HEK293 (cell line): ENCODE measurements around the gene ZC3H12C.

Experiments used
- CTCF ChIA-PET: fragments of 350-600 bp; formaldehyde crosslinking; extraction: SDS; loops from one replicate; lab custom pipeline; 2021; ENCODE audit warnings: antibody characterized with exemption; lab: Yijun Ruan, JAX
- POLR2A ChIA-PET: fragments of 300-600 bp; formaldehyde crosslinking; extraction: SDS; loops from one replicate; lab custom pipeline; 2020; ENCODE audit warnings: antibody characterized with exemption, inconsistent platforms; lab: Yijun Ruan, JAX
- H3K27ac ChIP-seq: fragments of 200-500 bp; sonication (Bioruptor generic); 2 replicates; pipeline ENCODE4 v1.5.1; 2014; ENCODE audit warnings: low read depth, low read length, control low read depth, inconsistent platforms; ENCODE audit errors: extremely low read depth
- H3K36me3 ChIP-seq, 2 experiments: fragments of 200-500 bp in 1 of 2; sonication (Bioruptor generic) in 1 of 2; 1 replicate in 1 of 2; 2 replicates in 1 of 2; pipeline ENCODE4 v1.5.1; 2014 to 2017; ENCODE audit warnings: inconsistent platforms in 2 of 2, low read length in 2 of 2; ENCODE audit not compliant: control insufficient read depth in 2 of 2, insufficient read depth in 1 of 2
- H3K4me1 ChIP-seq: fragments of 200-500 bp; sonication (Bioruptor generic); 2 replicates; pipeline ENCODE4 v1.5.1; 2014; ENCODE audit warnings: mild to moderate bottlenecking, low read length, inconsistent platforms; ENCODE audit not compliant: control insufficient read depth, insufficient read depth
- H3K4me3 ChIP-seq: 2 replicates; pipeline ENCODE4 v1.5.1; 2011; ENCODE audit warnings: low read depth, mild to moderate bottlenecking, control low read depth, low read length, moderate library complexity
- H3K9me3 ChIP-seq: fragments of 200-500 bp; sonication (Bioruptor generic); 2 replicates; pipeline ENCODE4 v1.5.1; 2014; ENCODE audit warnings: low read depth, low read length, inconsistent platforms; ENCODE audit not compliant: control insufficient read depth, insufficient read depth
- HOXC10 ChIP-seq: sonication (generic); formaldehyde crosslinking; IDR thresholded peaks from 2 replicates; pipeline ENCODE4 v1.8.1; 2023; ENCODE audit warnings: mild to moderate bottlenecking, missing genetic modification reagents
- IKZF3 ChIP-seq: fragments of 450-650 bp; IDR thresholded peaks from 2 replicates; pipeline ENCODE4 v1.5.0; 2018; ENCODE audit warnings: missing biosample characterization, mild to moderate bottlenecking, missing genetic modification characterization, moderate library complexity
- REST ChIP-seq: fragments of 450-650 bp; formaldehyde crosslinking; IDR thresholded peaks from 2 replicates; pipeline ENCODE4 v1.5.1; 2016; ENCODE audit warnings: missing biosample characterization, missing genetic modification characterization
- TCF7L2 ChIP-seq: IDR thresholded peaks from 2 replicates; pipeline ENCODE4 v1.6.1; 2011; ENCODE audit warnings: low read depth, mild to moderate bottlenecking, inconsistent platforms, low read length, moderate library complexity, borderline replicate concordance
- ZNF10 ChIP-seq: fragments of 450-650 bp; formaldehyde crosslinking; IDR thresholded peaks from 2 replicates; pipeline ENCODE4 v1.5.1; 2017; ENCODE audit warnings: missing biosample characterization, missing genetic modification characterization
- ZNF146 ChIP-seq: fragments of 450-650 bp; formaldehyde crosslinking; IDR thresholded peaks from 2 replicates; pipeline ENCODE4 v1.5.1; 2016; ENCODE audit warnings: missing biosample characterization, missing genetic modification characterization
- ZNF174 ChIP-seq: fragments of 450-650 bp; formaldehyde crosslinking; IDR thresholded peaks from 2 replicates; pipeline ENCODE4 v1.5.0; 2017; ENCODE audit warnings: missing biosample characterization, mild to moderate bottlenecking, missing genetic modification characterization
- ZNF19 ChIP-seq: fragments of 450-650 bp; formaldehyde crosslinking; IDR thresholded peaks from 2 replicates; pipeline ENCODE4; 2016; ENCODE audit warnings: missing biosample characterization, missing genetic modification characterization, low read depth
- ZNF280C ChIP-seq: fragments of 450-650 bp; formaldehyde crosslinking; IDR thresholded peaks from 2 replicates; pipeline ENCODE4 v1.5.1; 2016; ENCODE audit warnings: missing biosample characterization, missing genetic modification characterization
- ZNF366 ChIP-seq: fragments of 450-650 bp; formaldehyde crosslinking; conservative IDR thresholded peaks from 2 replicates; pipeline ENCODE4 v1.5.1; 2016; ENCODE audit warnings: missing biosample characterization, missing genetic modification characterization
- ZNF394 ChIP-seq: fragments of 450-650 bp; formaldehyde crosslinking; IDR thresholded peaks from 2 replicates; pipeline ENCODE4 v1.5.1; 2016; ENCODE audit warnings: missing biosample characterization, missing genetic modification characterization, mild to moderate bottlenecking, moderate library complexity, borderline replicate concordance
- ZNF423 ChIP-seq: fragments of 450-650 bp; formaldehyde crosslinking; IDR thresholded peaks from 2 replicates; pipeline ENCODE4 v1.5.1; 2016; ENCODE audit warnings: missing biosample characterization, missing genetic modification characterization
- ZNF629 ChIP-seq: fragments of 450-650 bp; formaldehyde crosslinking; IDR thresholded peaks from 2 replicates; pipeline ENCODE4 v1.5.1; 2017; ENCODE audit warnings: missing biosample characterization, missing genetic modification characterization
- ZNF664 ChIP-seq: fragments of 450-650 bp; formaldehyde crosslinking; IDR thresholded peaks from 2 replicates; pipeline ENCODE4 v1.5.1; 2016; ENCODE audit warnings: missing biosample characterization, missing genetic modification characterization
- TF ChIP-seq, protein P1 (sequence below): fragments of 450-650 bp; formaldehyde crosslinking; IDR thresholded peaks from 2 replicates; pipeline ENCODE4 v1.5.1; 2016; ENCODE audit warnings: missing biosample characterization, missing genetic modification characterization, borderline replicate concordance
- TF ChIP-seq, protein P2 (sequence below): fragments of 450-650 bp; formaldehyde crosslinking; IDR thresholded peaks from 2 replicates; pipeline ENCODE4 v1.5.1; 2016; ENCODE audit warnings: missing biosample characterization, missing genetic modification characterization
- TF ChIP-seq, protein P3 (sequence below): fragments of 450-650 bp; formaldehyde crosslinking; IDR thresholded peaks from 2 replicates; pipeline ENCODE4 v1.5.1; 2016; ENCODE audit warnings: missing biosample characterization, missing genetic modification characterization

ZC3H12C gene

GRCh38 chr11:110177086-110177456 lies 83.9 kb downstream of the ZC3H12C start (continued):
- no peak for TF ChIP-seq REST (tag by site-specific recombination)

- ChIA-PET CTCF (interaction anchor here (0.6 to 1.4 kb wide), 3 partner anchors 15 to 559 kb away, joined by 3 to 5 read pairs (median 3); no protein-coding TSS in a partner anchor), POLR2A (interaction anchor here (0.7 kb wide), 1 partner anchor 20 kb away, joined by 4 read pairs; no protein-coding TSS in a partner anchor)
- Histone ChIP-seq H3K4me1 (no peaks in the 10 kb centered on the region), H3K27ac (no peak overlapping the region), H3K4me3 (no peak overlapping the region), H3K9me3 (no peaks in the 10 kb centered on the region), H3K36me3 (no peaks in the 10 kb centered on the region)
- no peak for TF ChIP-seq ZNF10
- TF ChIP-seq ZNF423 (tag by site-specific recombination) = no peak
These were observed 85.9 kb downstream of the ZC3H12C start for GRCh38 chr11:110179064-110179463.

GRCh38 chr11:110182886-110183285 lies 89.7 kb downstream of the ZC3H12C start:
- CTCF ChIA-PET = interaction anchor here (1.0 kb wide), 1 partner anchor 9 kb away, joined by 3 read pairs; no protein-coding TSS in a partner anchor
- POLR2A ChIA-PET = no interaction called here
- H3K4me1 ChIP-seq = no peaks in the 10 kb centered on the region
- no peak overlapping the region for H3K27ac ChIP-seq
- H3K4me3 ChIP-seq = no peak overlapping the region
- H3K36me3 ChIP-seq = no peaks in the 10 kb centered on the region
- no peaks in the 10 kb centered on the region for H3K9me3 ChIP-seq
- TF ChIP-seq, protein P1, sequence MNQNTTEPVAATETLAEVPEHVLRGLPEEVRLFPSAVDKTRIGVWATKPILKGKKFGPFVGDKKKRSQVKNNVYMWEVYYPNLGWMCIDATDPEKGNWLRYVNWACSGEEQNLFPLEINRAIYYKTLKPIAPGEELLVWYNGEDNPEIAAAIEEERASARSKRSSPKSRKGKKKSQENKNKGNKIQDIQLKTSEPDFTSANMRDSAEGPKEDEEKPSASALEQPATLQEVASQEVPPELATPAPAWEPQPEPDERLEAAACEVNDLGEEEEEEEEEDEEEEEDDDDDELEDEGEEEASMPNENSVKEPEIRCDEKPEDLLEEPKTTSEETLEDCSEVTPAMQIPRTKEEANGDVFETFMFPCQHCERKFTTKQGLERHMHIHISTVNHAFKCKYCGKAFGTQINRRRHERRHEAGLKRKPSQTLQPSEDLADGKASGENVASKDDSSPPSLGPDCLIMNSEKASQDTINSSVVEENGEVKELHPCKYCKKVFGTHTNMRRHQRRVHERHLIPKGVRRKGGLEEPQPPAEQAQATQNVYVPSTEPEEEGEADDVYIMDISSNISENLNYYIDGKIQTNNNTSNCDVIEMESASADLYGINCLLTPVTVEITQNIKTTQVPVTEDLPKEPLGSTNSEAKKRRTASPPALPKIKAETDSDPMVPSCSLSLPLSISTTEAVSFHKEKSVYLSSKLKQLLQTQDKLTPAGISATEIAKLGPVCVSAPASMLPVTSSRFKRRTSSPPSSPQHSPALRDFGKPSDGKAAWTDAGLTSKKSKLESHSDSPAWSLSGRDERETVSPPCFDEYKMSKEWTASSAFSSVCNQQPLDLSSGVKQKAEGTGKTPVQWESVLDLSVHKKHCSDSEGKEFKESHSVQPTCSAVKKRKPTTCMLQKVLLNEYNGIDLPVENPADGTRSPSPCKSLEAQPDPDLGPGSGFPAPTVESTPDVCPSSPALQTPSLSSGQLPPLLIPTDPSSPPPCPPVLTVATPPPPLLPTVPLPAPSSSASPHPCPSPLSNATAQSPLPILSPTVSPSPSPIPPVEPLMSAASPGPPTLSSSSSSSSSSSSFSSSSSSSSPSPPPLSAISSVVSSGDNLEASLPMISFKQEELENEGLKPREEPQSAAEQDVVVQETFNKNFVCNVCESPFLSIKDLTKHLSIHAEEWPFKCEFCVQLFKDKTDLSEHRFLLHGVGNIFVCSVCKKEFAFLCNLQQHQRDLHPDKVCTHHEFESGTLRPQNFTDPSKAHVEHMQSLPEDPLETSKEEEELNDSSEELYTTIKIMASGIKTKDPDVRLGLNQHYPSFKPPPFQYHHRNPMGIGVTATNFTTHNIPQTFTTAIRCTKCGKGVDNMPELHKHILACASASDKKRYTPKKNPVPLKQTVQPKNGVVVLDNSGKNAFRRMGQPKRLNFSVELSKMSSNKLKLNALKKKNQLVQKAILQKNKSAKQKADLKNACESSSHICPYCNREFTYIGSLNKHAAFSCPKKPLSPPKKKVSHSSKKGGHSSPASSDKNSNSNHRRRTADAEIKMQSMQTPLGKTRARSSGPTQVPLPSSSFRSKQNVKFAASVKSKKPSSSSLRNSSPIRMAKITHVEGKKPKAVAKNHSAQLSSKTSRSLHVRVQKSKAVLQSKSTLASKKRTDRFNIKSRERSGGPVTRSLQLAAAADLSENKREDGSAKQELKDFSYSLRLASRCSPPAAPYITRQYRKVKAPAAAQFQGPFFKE (tag by site-specific recombination) = no peak
- no peak for TF ChIP-seq ZNF664 (tag by site-specific recombination)
- no peak for TF ChIP-seq ZNF280C (tag by site-specific recombination)
- TF ChIP-seq, protein P2, sequence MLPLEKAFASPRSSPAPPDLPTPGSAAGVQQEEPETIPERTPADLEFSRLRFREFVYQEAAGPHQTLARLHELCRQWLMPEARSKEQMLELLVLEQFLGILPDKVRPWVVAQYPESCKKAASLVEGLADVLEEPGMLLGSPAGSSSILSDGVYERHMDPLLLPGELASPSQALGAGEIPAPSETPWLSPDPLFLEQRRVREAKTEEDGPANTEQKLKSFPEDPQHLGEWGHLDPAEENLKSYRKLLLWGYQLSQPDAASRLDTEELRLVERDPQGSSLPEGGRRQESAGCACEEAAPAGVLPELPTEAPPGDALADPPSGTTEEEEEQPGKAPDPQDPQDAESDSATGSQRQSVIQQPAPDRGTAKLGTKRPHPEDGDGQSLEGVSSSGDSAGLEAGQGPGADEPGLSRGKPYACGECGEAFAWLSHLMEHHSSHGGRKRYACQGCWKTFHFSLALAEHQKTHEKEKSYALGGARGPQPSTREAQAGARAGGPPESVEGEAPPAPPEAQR (tag by site-specific recombination) = no peak
- TF ChIP-seq TCF7L2 = no peak
- TF ChIP-seq ZNF394 (tag by site-specific recombination) = no peak
- TF ChIP-seq, protein P3, sequence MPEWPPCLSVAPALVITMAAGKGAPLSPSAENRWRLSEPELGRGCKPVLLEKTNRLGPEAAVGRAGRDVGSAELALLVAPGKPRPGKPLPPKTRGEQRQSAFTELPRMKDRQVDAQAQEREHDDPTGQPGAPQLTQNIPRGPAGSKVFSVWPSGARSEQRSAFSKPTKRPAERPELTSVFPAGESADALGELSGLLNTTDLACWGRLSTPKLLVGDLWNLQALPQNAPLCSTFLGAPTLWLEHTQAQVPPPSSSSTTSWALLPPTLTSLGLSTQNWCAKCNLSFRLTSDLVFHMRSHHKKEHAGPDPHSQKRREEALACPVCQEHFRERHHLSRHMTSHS = no peak
- TF ChIP-seq ZNF174 = no peak
- no peak for TF ChIP-seq HOXC10 (CRISPR knock-in tag)
- no peak for TF ChIP-seq ZNF19 (tag by site-specific recombination)
- TF ChIP-seq ZNF146 (tag by site-specific recombination) = no peak
- no peak for TF ChIP-seq ZNF366
- TF ChIP-seq IKZF3 (tag by site-specific recombination) = no peak
- no peak for TF ChIP-seq ZNF629
